HG03342 (cell line): ENCODE data around the gene NBPF11.
A peak's percentile ranks its signal among the peaks of the same experiment; 100 is the strongest.
"Not testable (repeated sequence)": the region's sequence is repeated elsewhere in the genome, so short reads cannot be mapped to it uniquely, and the experiment has no call there.

Experiments used
- ATAC-seq: cut with Tn5 transposase; IDR thresholded peaks from one replicate; pipeline ENCODE4 v1.9.1; 2021; ENCODE audit warnings: mild to moderate bottlenecking, moderate library complexity; ENCODE audit not compliant: unreplicated experiment

Gene NBPF11, protein sequence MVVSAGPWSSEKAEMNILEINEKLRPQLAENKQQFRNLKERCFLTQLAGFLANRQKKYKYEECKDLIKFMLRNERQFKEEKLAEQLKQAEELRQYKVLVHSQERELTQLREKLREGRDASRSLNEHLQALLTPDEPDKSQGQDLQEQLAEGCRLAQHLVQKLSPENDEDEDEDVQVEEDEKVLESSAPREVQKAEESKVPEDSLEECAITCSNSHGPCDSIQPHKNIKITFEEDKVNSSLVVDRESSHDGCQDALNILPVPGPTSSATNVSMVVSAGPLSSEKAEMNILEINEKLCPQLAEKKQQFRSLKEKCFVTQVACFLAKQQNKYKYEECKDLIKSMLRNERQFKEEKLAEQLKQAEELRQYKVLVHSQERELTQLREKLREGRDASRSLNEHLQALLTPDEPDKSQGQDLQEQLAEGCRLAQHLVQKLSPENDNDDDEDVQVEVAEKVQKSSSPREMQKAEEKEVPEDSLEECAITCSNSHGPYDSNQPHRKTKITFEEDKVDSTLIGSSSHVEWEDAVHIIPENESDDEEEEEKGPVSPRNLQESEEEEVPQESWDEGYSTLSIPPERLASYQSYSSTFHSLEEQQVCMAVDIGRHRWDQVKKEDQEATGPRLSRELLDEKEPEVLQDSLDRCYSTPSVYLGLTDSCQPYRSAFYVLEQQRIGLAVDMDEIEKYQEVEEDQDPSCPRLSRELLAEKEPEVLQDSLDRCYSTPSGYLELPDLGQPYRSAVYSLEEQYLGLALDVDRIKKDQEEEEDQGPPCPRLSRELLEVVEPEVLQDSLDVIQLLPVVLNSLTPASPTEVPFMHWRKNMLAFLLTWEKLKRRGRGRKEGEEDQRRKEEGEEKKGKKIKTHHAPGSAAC

DNA sequence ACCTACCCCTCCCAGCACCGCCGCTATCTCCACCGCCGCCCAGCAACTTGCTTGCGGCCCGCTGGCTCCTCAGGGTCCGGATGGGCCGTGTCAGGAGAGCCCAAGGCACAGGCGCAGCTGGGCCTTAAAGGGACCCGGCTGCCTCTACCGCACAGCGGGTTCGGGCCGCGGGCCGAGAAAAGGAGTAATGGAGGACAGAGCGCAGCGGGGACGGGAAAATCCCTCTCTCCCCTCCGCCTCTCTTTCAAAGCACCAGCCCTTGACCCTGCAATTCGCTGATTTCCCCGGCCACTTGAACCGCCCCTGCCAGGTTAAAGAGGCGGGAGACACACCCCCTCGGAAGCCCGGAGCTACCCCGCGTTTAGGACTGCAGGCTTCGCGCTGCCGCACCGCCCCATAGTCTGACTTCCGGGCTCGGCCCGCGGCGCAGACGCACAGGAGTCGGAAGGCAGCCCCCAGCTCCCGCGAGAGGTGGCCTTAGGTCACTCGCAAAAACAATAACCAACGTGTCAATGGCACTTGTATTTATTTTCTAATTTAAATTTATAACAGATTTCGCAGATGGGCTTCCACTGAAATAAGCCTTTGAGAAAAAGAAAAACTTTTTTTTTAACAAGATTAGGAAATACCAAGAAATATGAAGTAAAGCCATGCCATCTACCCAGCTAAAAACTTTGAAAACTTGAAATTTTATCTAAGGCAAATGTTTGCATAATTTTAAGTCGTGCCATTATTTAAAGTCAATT is at the start of gene NBPF11:
Gene NBPF11, minus strand, starts transcription at position 371 of the 746 bp plus-strand sequence. CDS start 25,278 bp downstream, outside the sequence.
- ATAC-seq = peak; percentile 78

DNA sequence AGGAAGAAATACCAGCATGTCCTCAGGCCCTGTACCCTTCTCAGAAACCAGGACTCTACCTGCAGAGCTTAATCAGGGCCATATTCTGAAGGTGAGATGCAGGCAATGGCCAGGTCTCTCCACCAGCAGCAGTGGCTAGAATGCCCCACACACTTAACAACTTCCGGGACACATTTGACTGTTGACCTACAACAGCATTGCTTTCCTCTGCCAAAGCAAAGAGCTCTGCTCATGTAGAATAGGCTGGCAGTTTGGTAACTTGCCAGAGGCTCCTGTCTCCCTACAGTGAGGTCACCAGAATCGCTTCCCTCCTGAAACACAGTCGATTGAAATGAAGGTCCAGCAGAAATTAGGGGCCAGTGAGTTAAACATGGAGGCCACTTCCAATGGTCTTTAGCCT is 45.3 kb upstream of the NBPF11 start:
- ATAC-seq = not testable (repeated sequence)

DNA sequence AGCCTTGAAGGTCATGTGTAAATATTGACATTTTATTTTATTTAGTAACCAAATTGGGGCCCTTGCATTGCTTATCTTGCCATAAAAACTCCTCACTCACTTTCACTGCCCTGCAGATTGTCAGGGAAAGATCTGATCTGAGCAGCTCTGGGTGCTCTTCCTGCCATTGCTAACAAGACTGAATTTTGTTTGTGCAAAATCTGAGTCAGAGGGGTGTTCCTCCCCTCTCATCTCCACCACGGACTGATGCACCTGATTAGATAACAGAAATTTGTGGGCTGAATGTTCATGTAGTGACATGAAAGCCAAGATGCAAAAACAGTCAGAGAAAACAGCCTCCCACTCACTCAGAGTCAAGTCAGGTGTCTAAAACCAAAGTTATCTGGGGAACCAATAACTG is 44.9 kb upstream of the NBPF11 start:
- not testable (repeated sequence) for ATAC-seq

DNA sequence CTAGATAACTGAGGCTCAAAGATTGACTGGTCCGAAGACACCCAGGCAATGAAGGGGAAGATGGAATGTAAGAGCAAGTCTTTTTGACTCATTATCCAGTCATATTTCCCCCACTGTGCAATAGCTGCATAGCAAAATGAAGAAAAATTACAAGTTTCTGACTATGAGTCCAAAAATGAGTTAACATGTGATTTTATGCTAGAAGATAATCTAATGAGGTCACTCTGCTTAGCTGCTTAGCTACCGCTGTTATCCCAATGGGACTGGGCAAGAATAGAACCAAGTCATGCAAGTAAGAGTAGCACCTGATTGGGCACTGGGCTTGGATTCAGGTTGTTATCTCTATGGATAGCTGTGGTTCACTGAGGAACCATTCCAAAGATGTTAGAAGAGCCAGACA is 43.0 kb upstream of the NBPF11 start:
- ATAC-seq = not testable (repeated sequence)

DNA sequence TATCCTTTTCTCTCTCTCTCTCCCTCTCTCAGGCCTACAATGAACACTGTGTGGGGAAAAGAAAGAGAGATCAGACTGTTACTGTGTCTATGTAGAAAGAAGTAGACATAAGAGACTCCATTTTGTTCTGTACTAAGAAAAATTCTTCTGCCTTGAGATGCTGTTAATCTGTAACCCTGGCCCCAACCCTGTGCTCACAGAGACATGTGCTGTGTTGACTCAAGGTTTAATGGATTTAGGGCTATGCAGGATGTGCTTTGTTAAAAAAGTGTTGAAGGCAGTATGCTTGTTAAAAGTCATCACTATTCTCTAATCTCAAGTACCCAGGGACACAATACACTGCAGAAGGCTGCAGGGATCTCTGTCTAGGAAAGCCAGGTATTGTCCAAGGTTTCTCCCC is 36.7 kb upstream of the NBPF11 start:
- not testable (repeated sequence) for ATAC-seq

DNA sequence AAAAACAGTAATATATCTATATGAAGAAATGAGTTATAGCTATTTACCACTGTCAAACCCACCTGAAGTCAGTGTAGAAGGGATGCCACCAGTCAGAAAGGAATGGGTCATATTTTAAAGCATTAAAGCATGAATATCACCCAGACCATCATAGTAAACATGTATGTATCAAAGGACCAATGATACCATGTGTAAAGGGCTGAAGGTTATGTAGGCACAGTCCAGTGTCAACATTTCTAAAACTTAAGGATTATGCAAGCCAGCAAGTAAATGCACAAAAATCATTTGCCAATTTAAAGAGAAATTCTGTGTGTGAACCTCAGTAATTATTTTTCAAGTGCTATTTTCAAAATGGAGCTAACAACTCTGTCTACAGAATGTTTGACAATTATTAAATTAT is 26.6 kb upstream of the NBPF11 start:
- ATAC-seq = not testable (repeated sequence)

DNA sequence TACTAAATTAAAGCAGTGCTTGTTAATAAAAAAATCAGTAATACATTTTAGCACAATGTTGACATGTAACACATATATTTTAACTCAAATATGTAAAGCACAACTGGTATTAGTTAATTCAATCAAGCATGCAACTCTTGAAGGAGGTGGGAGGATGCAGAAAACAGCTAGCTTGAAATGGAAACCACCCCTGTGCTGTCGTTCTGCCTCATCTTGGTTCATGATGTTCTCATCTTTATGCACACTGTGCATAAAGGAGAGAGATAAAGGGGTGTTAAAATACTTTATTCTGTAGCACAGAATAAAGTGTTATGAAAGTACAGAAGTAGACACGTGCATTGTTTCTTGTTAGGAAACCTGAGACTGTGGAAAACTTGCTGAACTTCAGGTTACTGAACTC is 23.3 kb upstream of the NBPF11 start:
- not testable (repeated sequence) for ATAC-seq

DNA sequence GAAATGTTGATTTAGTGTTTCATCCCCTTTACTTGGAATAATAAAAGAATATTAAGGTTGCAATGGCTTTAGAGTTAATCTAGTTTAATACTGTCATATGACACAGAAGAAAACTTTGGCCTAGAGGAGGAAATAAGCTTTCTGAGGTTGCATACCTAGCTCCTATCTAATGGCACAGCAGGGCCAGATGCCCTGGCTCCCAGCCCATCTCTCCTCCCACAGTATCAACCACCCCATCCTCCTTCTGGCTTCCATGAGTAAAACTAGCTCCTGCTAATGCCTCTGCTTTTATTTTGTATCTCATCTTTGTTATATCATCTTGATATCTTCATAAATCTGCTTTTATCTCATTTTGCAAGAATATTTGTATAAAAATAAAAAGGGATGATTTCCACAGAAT is 19.9 kb upstream of the NBPF11 start:
- ATAC-seq = not testable (repeated sequence)

DNA sequence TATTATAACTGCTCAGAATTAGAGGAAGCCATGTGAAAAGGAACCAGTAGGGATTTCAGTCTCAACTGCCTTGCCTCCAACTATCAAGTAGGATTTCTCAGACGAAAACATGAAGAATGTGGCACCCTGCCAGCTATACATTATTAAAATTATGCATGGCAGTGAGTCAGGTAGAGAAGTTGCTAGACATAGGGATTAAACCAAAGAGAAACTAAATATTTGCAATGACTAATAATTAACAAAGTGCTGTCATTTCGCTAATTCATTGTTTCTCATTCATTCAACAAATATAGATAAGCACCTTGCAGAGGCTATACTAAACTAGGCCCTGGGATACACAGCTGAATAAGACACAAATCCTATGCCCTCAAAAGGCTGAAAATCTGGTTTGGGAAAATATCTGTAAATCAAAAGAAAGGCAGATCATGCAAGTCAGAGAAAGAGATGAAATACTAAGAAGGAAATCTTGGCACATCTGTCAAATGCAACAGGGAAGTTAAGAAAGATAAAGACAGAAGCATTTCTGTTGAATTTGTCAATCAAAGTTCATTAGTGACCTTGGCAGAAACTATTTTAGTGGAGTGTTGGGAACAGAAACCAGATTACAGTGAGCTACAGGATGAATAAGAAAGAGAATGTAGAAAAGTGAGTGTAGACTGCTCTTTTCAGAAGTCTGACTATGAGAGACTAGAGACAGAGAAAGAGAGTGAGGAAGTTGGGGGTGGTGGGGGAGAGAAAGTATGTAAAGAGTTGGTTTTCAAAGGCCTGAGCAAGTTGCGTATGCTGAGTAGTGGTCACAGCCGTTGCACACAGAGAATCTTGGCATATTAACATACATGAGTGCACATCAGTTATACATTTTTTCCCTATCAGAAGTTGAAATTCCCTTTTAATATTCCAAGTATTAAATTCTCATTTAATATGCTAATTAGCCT is 14.7 kb upstream of the NBPF11 start:
- ATAC-seq = no peak

DNA sequence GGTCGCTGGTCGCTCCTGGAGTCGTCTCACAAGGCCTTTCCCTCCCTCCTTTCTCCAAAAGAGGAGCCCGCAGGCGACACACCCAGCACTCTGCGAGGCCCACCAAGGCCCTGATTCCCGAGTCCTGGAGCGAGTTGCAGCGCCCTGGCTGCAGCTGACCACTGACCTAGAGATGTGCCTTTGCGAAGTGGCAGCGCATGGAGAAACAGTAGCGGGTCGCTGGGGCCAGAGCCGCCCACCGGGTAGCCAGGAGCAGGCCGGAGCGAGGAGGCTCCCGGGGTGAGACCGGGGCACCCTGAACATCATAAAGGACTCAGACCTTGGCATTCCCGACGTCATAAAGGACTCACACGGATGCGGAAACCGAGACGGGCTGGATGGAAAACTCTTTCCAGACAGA is 10.3 kb upstream of the NBPF11 start:
- no peak for ATAC-seq

DNA sequence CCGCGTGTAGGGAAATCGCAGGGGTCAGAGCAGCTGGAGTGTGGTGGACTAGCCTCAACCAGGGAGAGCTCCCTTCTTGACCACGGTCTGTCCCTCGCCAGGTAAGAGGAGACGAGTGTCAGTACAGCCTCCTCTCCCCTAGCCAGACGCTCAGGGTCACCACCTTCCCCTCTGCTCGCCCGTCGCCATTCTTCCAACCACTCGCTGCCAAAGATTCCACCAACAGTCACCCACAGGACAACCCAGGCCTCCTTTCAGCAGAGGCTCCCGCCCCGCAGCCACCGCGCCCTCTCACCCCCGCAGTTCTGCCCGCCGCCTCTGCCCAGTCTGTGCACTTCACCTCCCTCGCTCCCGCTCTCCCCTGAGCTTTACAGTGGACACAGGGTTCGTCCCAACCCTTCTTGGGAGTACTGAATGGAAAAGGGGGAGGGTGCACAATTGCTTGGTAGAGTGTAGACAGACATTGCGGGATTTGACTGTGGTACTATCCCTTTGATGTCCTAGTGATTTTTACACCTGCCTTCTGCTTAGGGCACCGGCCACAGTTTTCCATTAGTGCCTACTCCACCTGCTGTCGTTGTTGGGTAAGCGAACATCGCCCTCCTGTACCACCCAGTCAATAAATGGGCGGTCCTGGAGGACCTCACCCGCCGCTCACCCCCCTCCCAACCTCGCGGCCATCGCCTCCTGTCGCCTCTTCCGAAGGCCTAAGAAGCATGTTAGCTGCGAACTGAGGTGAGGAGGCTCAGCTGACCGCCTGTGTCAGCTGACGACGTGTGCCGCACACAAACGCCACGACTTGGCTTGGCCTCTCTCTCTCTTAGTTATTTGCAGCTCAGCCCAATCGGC is 9.2 kb upstream of the NBPF11 start:
- ATAC-seq = no peak

DNA sequence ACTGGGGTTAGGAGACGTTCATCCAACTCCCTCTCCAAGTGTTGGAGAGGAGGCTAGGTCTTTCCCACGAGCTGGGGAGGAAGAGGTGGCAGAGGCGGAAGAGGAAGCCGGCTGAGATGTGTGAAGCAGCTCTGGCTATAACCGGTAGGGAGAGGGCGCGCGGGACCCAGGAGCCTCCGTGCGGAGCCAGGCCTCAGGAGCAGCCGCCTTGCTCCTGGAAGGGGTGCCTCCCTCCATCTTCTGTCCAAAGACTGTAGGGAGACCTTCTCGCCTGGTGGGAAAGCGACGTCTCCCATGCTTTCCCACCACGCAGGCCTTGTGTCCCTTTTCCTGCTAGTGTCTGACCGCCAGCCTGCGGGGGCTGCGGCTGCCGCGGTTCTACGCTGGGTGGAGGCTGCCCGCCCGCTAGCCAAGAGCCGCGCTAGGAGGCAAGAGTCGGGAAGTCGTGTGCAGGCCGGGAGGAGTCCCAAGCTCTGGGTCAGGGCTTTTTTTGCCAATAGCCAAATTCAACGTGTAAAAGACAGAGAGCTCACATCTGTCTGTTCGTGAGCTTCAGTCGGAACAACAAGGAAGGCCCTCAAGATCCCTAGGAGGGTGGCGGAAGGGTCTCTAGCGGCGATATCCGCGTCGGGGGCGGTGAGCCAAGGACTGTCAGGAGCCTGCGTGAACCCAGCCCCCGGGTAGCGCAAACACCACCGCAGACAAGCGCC is 8.4 kb upstream of the NBPF11 start:
- no peak for ATAC-seq

DNA sequence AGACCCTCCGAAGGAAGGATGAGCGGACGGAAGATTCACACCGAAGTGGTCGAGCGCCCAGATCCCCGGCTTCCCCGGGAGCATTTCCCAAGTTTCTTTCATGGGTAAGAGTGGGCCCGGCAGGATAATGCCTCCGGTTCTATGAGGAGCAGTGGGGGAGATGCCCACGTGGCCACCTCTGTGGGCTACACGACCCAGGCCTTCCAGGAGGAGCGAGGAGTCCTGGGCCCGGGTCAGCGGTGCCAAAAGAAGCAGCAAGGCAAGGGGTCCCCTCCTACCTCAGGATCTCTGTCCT is 7.9 kb upstream of the NBPF11 start:
- no peak for ATAC-seq

DNA sequence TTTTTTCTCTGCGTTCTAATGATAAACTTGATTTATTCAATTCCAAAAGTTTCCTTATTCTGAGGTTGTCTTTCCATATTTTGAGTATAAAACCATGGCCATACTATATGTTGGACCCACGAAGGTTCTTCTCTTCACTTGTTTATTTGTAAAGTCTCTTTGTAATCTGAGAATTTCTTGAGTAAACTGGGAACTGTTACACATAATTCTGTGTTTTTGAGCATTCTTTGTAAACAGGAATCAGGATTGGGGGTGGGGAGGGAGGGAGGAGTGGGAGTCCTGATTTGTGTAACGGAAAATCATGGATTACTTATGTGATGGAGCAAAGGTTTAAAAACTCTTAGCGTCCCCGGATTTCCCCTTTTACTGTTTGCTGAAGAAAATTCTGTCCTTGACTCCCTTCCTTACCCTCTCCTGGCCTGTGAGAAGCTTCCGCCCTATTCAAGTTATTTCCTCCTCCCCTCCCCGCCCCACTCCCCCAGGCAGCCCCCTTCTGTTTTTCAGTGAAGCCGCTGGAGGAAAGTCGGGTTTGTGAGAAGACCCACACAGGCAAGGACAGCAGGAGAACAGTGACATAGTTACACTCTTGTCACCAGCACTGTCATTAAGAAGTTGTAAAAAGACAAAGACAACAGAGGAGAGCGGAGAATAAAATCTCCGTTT is 6.4 kb upstream of the NBPF11 start:
- no peak for ATAC-seq

DNA sequence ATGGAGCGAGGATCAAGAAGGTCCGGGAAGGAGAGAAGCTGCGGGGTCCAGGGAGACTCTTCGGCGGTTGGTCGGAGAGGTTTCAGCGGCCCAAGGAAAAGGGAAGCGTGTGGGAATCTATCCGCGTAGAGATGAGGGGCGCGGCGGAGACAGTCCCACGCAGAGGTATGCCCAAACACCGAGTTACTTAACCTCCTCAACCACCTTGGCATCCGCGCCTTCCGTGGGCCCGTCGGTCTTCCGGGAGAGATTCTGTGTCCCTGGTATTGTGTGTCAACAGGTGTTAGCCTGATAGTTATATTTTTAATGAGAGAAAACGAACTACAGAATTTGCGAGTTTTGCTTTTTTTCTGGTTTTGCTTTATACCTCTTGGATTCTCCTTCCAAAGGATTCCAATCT is 5.7 kb upstream of the NBPF11 start:
- ATAC-seq = not testable (repeated sequence)

DNA sequence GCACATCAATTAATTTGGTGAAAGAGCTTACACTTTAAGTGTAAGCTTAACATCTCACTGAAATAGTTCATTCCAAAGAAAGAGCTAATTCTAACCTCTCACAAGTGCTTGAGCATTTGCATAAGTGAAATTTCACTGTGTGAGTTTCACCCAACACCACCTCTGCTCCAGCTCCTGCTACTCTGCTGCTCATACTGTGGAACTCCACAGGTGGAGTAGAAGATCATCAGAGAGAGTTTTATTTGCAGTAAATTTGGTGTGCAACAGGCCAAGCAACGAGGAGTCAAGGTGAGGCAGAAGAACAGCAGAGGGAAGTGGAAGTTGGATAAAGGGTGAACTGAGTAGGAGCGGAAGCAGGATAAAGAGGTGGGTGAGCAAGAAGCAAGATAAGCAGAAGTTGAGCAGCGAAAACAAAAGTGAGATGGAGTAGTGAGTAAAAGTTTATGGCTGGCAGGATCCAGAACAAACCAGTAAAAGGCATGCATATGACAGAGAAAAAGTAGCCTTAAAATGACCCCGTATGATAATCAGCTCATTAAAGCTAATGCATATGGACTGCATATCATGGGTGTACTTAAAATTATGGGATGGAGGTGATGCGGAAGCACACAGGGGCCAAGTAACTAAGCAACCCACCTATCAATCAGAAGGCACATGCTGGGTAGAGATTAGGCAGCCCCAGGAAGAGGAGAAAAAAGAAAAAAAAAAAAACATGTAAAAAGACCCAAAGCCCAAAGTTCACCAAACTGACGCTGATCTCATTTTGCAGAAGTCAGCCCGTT is 3.6 kb upstream of the NBPF11 start:
- ATAC-seq = peak; percentile 43

DNA sequence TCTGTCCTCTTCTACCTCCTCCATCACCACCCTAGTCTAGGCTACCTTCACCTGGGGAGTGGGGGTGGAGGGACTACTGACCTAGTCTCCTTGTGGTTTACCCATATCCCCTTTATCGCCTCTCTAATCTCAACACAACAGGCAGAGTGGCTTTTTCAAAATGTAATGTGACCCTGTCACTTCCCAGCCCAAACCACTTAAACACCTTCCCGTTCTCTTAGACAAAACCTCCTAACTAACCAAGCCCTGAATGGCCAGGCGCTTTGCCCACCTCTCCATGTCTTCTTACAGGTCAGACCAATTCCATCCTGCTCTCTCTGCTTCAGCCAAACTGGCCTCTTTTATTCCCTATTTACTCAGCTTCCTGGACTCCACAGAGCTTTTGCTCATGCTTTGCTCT is 714 bp upstream of the NBPF11 start:
- ATAC-seq = not testable (repeated sequence)
